Smooth muscle cell of the brain vasculature (primary cell): Measurements from ENCODE around the gene NPSR1.

Experiments
- DNase-seq: peaks from one replicate; pipeline ENCODE4 v3.0.0-alpha.2; 2012; ENCODE audit warnings: low read depth, low spot score

NPSR1 gene

GRCh38 chr7:34720289-34720688, 62.3 kb downstream of the NPSR1 start:
- DNase-seq, result no peak

- no peak for DNase-seq
Observed at GRCh38 chr7:34723338-34723737, 65.3 kb downstream of the NPSR1 start.

GRCh38 chr7:34723866-34724490, 66.0 kb downstream of the NPSR1 start:
- DNase-seq, result no peak

GRCh38 chr7:34726221-34726620, 68.2 kb downstream of the NPSR1 start:
- no peak for DNase-seq

- no peak for DNase-seq
Observed at GRCh38 chr7:34727464-34727995, 69.5 kb downstream of the NPSR1 start.

- DNase-seq, result no peak
Observed at GRCh38 chr7:34728156-34728555, 70.1 kb downstream of the NPSR1 start.

GRCh38 chr7:34734771-34735170, 76.8 kb downstream of the NPSR1 start:
- DNase-seq, result no peak

GRCh38 chr7:34735526-34735925, 77.5 kb downstream of the NPSR1 start:
- no peak for DNase-seq

- no peak for DNase-seq
Observed at GRCh38 chr7:34739651-34740300, 81.8 kb downstream of the NPSR1 start.

- no peak for DNase-seq
Observed at GRCh38 chr7:34740840-34741239, 82.8 kb downstream of the NPSR1 start.

GRCh38 chr7:34747176-34747781, 89.3 kb downstream of the NPSR1 start:
- DNase-seq, result no peak

GRCh38 chr7:34747867-34748727, 90.1 kb downstream of the NPSR1 start:
- peak; percentile 20 for DNase-seq

- no peak for DNase-seq
Observed at GRCh38 chr7:34748728-34749089, 90.7 kb downstream of the NPSR1 start.

- DNase-seq, result no peak
Observed at GRCh38 chr7:34749446-34749845, 91.4 kb downstream of the NPSR1 start.

- no peak for DNase-seq
Observed at GRCh38 chr7:34750209-34750608, 92.2 kb downstream of the NPSR1 start.

GRCh38 chr7:34750636-34751035, 92.6 kb downstream of the NPSR1 start:
- no peak for DNase-seq

GRCh38 chr7:34751725-34752643, 94.0 kb downstream of the NPSR1 start:
- no peak for DNase-seq

GRCh38 chr7:34752929-34753328, 94.9 kb downstream of the NPSR1 start:
- DNase-seq, result no peak

- DNase-seq, result no peak
Observed at GRCh38 chr7:34755008-34755407, 97.0 kb downstream of the NPSR1 start.

GRCh38 chr7:34756025-34756437, 98.0 kb downstream of the NPSR1 start:
- DNase-seq, result no peak

GRCh38 chr7:34756691-34757090, 98.7 kb downstream of the NPSR1 start:
- DNase-seq, result no peak
